ENCODE measurements around the gene KLHL33.

KLHL33 gene

GRCh38 chr14:20376071-20376588 is 59.8 kb downstream of the KLHL33 start:
- no peak for DNase-seq (ENCODE audit: low read depth)

Data from non-pigmented ciliary epithelial cell (primary cell).